GM23338 (cell line): ENCODE data around the gene SNAPC1. TPM values are rescaled to one million over a fixed set of nuclear protein-coding genes. Genes with fewer than 3 reads are reported as not detected.

Experiments used
- CTCF ChIP-seq, 2 experiments: fragments of 200-600 bp in 1 of 2; sonication (generic) in 1 of 2; conservative IDR thresholded peaks; 2 replicates each; pipeline versions ENCODE4 v1.5.1 to v1.6.1; 2016 to 2017; ENCODE audit warnings: antibody characterized with exemption in 2 of 2, low read depth in 2 of 2, mild to moderate bottlenecking in 2 of 2, moderate library complexity in 1 of 2
- ETS1 ChIP-seq: IDR thresholded peaks from 2 replicates; pipeline ENCODE4 v1.6.1; 2016; ENCODE audit warnings: antibody characterized with exemption
- EZH2 ChIP-seq: fragments of 200-600 bp; sonication (generic); IDR thresholded peaks from one replicate; pipeline ENCODE4 v1.8.0; 2017; ENCODE audit warnings: antibody characterized with exemption, mild to moderate bottlenecking, low read depth; ENCODE audit not compliant: unreplicated experiment
- JUNB ChIP-seq: IDR thresholded peaks from one replicate; pipeline ENCODE4 v1.6.1; 2016; ENCODE audit warnings: antibody characterized with exemption; ENCODE audit not compliant: unreplicated experiment
- NANOG ChIP-seq: IDR thresholded peaks from 2 replicates; pipeline ENCODE4 v1.6.1; 2016; ENCODE audit warnings: antibody characterized with exemption, borderline replicate concordance
- REST ChIP-seq: IDR thresholded peaks from one replicate; pipeline ENCODE4 v1.6.1; 2018; ENCODE audit warnings: antibody characterized with exemption; ENCODE audit not compliant: unreplicated experiment
- ZNF114 ChIP-seq: fragments of 250-450 bp; sonication (Bioruptor Pico); IDR thresholded peaks from 2 replicates; pipeline ENCODE4 v1.5.0; 2020; ENCODE audit warnings: mild to moderate bottlenecking, moderate library complexity
- ZNF462 ChIP-seq: fragments of 250-450 bp; sonication (Bioruptor Pico); IDR thresholded peaks from 2 replicates; pipeline ENCODE4 v1.5.0; 2020; ENCODE audit warnings: mild to moderate bottlenecking, moderate library complexity
- polyA plus RNA-seq: library from polyadenylated mRNA; unstranded; fragments of >200 nt; fragmentation: Nextera tagmentation; extraction: Ambion mirVana; gene quantifications from 2 replicates; pipeline ENCODE4 v1.2.1, GENCODE V29; 2016
- total RNA-seq: library from RNA; depleted of rRNA; stranded (reverse); fragments of >200 nt; shearing (Covaris generic); gene quantifications from 2 replicates; pipeline ENCODE4 v1.2.3, GENCODE V29; 2014

Gene SNAPC1
- total and polyA plus RNA-seq, 2 experiments from 2014 or later, result 14.8 to 33.4 TPM

- no peak for TF ChIP-seq ZNF462 (CRISPR knock-in tag)
- no peak for TF ChIP-seq NANOG
- no peak for TF ChIP-seq CTCF (conservative IDR thresholded peaks at IDR 0.05; ENCODE audit: low read depth in 2 of 2)
- no peak for TF ChIP-seq ETS1
- TF ChIP-seq EZH2, result no peak
- TF ChIP-seq JUNB, result no peak
- TF ChIP-seq ZNF114 (CRISPR knock-in tag), result no peak
- no peak for TF ChIP-seq REST
These were observed 39.9 kb downstream of the SNAPC1 start (continued) for GRCh38 chr14:61802010-61802568.
